LNCaP clone FGC (cell line): ENCODE measurements around the gene PAN3.

Experiments used
- DNase-seq: peaks from one replicate; pipeline ENCODE4 v3.0.0-alpha.2; 2011; ENCODE audit warnings: low read depth
- H3K4me3 ChIP-seq: 2 replicates; pipeline ENCODE4 v1.5.1; 2011; ENCODE audit warnings: mild to moderate bottlenecking, low read depth, low read length, control low read depth
- CTCF ChIP-seq: IDR thresholded peaks from 2 replicates; pipeline ENCODE4 v1.5.1; 2012; ENCODE audit warnings: mild to moderate bottlenecking; ENCODE audit not compliant: control insufficient read depth, insufficient read depth; ENCODE audit errors: extremely low read depth

Gene PAN3

GRCh38 chr13:28173793-28174192 is 35.4 kb downstream of the PAN3 start:
- no peak overlapping the region for H3K4me3 ChIP-seq
- TF ChIP-seq CTCF, result no peak
- DNase-seq, result no peak

- H3K4me3 ChIP-seq, result no peak overlapping the region
- no peak for DNase-seq
- TF ChIP-seq CTCF, result no peak
Observed at GRCh38 chr13:28177327-28177726, 39.0 kb downstream of the PAN3 start.

- H3K4me3 ChIP-seq, result no peak overlapping the region
- DNase-seq, result no peak
- no peak for TF ChIP-seq CTCF
Observed at GRCh38 chr13:28177877-28178276, 39.5 kb downstream of the PAN3 start.

GRCh38 chr13:28179974-28180373 is 41.6 kb downstream of the PAN3 start:
- H3K4me3 ChIP-seq, result no peak overlapping the region
- no peak for DNase-seq
- TF ChIP-seq CTCF, result no peak

- DNase-seq, result no peak
- TF ChIP-seq CTCF, result no peak
- no peak overlapping the region for H3K4me3 ChIP-seq
Observed at GRCh38 chr13:28181413-28181812, 43.1 kb downstream of the PAN3 start.

- no peak for TF ChIP-seq CTCF
- DNase-seq, result no peak
- no peak overlapping the region for H3K4me3 ChIP-seq
Observed at GRCh38 chr13:28185256-28185655, 46.9 kb downstream of the PAN3 start.

- H3K4me3 ChIP-seq, result no peak overlapping the region
- no peak for DNase-seq
- no peak for TF ChIP-seq CTCF
Observed at GRCh38 chr13:28199089-28199488, 60.7 kb downstream of the PAN3 start.
